ENCODE results near the gene PIK3CD. TPM values are rescaled to one million over a fixed set of nuclear protein-coding genes. Genes with fewer than 3 reads are reported as not detected.

The PIK3CD gene
- 1.9 and 2.6 TPM in 2 replicates for total RNA-seq

GRCh38 chr1:9651565-9652378 lies at the start of gene PIK3CD:
TSS of gene PIK3CD (plus strand) at chr1:9651731. CDS start at chr1:9710456, 58,725 bp downstream.

Other genes starting within 250 kb of the PIK3CD start
- 1.5 and 2.7 TPM in 2 replicates for gene SLC25A33, start 112.3 kb upstream of the PIK3CD start, total RNA-seq
- gene TMEM201, start 62.8 kb upstream of the PIK3CD start, total RNA-seq: 1.4 TPM in 2 replicates
- 60.4 and 78.0 TPM in 2 replicates for gene CLSTN1, start 172.2 kb downstream of the PIK3CD start, total RNA-seq